Activated gamma-delta T cell (primary cell): ENCODE results near the gene MED15.
"Not testable (repeated sequence)": the region's sequence is repeated elsewhere in the genome, so short reads cannot be mapped to it uniquely, and the experiment has no call there.

Experiments
- DNase-seq: peaks from one replicate; lab custom pipeline; 2025; lab: John Stamatoyannopoulos, UW

MED15 gene

DNA sequence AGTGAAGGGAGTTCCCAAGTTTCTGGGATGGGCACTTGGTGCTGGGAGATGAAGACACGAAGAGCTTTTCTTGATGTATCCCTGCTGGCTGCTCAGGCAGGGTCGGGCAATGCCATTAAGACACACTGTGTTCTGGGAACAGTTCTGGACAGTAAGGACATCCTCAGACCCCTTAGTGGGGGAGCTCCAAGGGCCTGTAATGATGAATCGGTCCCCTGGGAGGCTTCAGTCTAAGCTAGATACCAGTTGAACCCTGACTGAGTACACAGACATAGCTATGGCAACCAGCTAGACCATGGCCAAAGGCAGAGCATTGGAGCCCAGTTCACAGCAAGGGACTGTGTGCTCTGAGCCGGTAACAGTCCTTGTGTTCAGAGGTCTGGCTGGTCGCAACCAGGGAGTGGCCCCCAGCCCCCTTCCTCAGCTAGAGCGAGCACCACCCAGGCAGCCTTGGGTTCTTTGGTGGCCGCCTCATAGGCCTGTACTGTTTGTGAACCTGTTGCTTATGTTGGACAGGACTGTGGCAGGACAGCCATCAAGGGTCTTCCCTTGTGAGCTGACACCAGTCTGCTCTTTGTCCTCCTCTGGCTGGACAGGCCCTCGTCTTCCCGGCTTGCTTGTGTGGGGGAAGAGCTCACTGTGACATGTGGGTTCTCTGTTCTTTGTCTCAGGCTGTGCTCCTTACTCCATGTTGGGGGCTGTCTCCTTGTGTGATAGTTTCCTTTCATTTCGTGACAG, 25.0 kb downstream of the MED15 start:
- no peak for DNase-seq

DNA sequence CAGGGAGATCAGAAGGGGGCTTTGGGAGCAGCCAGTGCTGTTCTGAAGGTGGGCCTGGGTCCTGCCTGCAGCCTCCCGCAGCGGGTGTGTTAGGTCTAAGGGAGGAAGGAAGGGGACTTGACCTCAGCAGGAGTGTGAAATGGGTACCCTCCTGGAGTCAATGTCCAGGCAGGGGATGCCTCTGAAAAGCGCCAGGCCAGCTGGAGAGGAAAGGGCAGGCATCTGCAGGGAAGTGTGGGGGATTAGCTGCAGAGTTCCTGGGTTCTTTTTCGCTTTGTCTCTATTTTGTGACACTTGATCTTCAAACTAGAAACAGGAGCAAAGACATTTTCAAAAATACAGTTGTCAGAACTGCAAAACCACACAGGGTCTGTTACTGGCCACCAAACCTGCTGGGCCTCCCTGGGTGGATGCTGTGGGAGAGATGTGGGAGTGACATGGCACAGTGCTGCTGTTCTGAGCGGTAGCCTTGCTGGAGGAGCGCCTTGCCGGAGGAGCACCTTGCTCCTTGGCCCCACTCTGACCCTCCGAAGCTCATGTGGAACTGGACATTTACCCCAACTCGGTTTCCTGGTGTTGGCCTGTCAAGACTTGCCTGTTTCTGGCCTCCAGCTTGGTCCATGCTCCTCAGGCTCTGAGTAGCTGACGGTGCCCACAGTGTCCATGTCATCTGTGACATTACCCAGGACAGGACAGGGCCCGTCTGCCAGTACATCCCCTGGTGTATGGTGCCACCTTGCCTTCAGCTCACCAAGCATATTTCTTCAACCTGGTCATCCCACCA, 25.9 kb downstream of the MED15 start:
- DNase-seq, result no peak

GRCh38 chr22:20533879-20534265, 26.5 kb downstream of the MED15 start:
- DNase-seq, result no peak

GRCh38 chr22:20536590-20537324, 29.3 kb downstream of the MED15 start:
- DNase-seq, result no peak

- no peak for DNase-seq
Measured at GRCh38 chr22:20537325-20537756, 29.9 kb downstream of the MED15 start.

- no peak for DNase-seq
Measured at GRCh38 chr22:20537983-20538382, 30.6 kb downstream of the MED15 start.

GRCh38 chr22:20538875-20539274, 31.5 kb downstream of the MED15 start:
- DNase-seq, result not testable (repeated sequence)

- DNase-seq, result no peak
Measured at GRCh38 chr22:20542055-20542454, 34.6 kb downstream of the MED15 start.

- no peak for DNase-seq
Measured at GRCh38 chr22:20542736-20543135, 35.3 kb downstream of the MED15 start.

- not testable (repeated sequence) for DNase-seq
Measured at GRCh38 chr22:20545318-20545634, 37.9 kb downstream of the MED15 start.

DNA sequence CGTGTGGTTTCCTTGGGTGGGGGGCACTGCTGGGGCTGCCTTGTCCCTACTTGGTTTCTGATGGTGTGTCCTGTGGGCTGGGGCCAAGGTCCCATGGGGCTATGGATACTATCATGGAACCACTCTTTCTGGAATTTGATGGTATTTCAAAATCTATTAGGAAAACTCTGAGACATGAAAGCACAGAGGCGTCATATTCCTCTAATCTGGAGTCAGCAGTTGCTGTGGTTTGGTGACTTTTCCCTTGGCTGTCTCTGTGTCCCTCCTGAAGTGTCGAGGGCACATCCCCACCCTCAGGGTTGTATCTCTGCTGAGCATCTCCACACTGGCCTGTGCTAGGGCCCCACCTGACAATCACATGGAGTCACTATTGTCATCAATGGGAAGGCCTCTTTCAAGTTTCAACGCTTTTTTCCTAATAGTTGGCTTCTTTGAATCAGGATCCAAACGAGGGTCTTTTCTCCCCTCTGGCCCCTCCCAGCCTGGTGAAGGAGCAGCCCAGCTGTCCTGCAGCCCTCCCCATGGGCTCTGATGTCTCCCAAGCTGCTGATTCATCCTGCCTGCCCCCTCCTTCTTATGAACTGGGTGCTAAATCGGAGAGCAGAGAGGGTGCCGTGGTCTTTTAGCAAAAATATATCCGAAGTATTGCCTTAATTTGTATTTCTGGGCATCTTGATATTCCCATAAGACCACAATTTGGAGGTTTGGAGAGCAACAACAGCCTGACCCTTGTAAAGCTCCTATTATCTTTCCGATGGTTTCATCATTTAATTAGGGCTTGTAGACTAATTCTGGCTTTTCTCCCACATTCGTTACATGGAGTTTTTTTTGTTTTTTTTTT, 38.5 kb downstream of the MED15 start:
- DNase-seq, result no peak

DNA sequence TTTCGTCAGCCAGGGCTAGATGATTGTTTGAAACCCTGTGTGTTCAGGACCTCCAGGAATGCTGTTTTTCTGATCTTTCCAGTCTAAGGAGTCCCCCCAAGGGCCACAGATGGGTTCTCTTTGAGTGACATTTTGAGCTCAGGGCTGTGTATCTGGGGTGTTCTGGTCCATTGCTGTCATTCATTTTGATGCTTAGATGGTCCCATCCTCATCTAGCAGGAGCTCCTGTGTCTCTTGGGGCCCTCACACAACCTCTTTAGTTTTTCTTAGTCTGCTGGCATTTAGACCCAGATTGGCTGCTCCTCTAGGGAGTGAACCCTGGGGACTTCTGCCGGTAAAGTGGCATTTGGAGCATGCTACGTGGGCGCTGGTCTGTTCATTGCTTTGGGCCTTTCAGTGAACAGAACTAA, 39.1 kb downstream of the MED15 start:
- no peak for DNase-seq

GRCh38 chr22:20547029-20547428, 39.6 kb downstream of the MED15 start:
- no peak for DNase-seq

GRCh38 chr22:20548806-20549205, 41.4 kb downstream of the MED15 start:
- no peak for DNase-seq

- DNase-seq, result no peak
Measured at GRCh38 chr22:20549232-20549841, 41.9 kb downstream of the MED15 start.

- no peak for DNase-seq
Measured at GRCh38 chr22:20550057-20550817, 42.8 kb downstream of the MED15 start.

DNA sequence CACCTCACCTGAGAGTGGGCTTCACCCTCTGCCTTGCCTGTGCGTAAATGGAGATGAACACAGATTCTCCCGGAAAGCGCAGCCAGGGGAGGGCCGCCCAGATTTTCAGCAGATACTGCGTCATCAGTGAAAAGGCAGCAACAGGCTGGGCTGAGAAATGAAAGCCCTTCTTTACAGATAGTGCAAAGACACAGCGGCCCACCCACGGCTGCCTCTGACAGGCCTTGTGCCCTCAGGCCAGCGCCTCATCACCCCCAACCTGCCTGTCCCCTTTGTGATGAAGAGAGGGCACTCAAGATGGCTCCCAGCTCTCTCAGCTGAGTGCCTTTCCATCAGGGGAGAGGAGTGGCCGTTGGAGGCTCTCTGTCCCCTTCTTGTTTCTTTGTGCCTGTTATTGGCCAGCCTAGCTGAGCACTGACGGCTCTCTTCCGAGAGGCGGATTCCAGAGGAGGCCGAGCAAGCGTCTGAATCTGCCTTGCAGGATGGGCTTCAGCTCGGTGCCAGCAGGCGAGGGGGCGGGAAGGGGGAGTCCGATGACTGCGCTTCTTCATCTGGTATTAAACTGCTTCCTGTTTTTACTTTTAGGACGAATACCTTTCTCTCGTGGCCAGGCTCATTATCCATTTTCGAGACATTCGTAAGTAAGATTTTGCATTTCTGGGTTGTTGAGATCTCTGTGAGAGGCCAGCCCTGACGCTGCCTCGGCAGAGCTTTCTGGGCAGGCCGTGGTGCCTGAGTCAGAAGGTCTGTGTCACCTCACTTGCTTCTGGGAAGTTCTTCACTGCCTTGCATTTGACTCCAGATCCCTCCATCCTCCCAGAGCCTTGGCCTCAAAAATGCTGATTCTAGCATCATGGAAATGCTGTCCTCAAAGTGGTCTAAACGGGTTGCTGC, 43.7 kb downstream of the MED15 start:
- DNase-seq, result no peak

DNA sequence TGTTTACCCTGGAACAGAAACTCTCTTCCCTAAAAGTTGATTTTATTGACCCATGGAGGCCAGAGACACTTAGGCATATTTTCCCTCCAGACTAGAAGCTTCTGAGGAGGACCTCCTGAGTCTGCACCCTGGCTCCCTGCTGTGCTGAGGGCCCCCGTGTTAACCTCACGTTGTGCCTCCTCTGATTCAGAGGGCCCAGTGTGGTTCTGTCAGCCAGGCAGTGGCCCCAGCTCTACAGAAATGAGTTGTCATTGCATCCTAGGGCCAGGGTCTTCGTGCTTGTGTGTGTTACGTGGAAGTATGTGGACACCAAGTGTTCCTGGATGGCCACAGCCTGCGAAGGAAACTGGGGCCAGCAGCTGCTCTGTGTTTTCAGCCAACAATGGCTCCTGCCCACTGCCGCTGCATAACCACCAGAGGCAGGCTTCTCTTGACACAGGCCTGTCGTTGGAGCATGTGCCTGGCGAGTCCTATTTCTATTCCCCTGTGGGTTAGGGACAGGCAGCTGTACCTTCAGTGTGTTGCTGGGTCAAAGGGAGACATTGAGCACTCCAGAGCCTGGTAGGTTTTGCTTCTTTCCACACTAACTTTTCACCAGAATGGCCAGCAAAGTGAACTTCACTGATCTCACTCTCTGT, 44.5 kb downstream of the MED15 start:
- no peak for DNase-seq
